Neural cell (in vitro differentiated cells): ENCODE results near the gene NCOA5. TPM values are rescaled to one million over a fixed set of nuclear protein-coding genes. Genes with fewer than 3 reads are reported as not detected.

Experiments used
- H2AFZ ChIP-seq: fragments of 200-600, 300-800 bp; sonication (generic), shearing (Covaris generic); 2 replicates; pipeline ENCODE4 v1.6.0; 2014; ENCODE audit warnings: low read depth, mild to moderate bottlenecking, antibody characterized with exemption, low read length, moderate library complexity
- H3F3A ChIP-seq: fragments of 200-600 bp; shearing (Covaris generic); 2 replicates; pipeline ENCODE4 v1.6.1; 2016; ENCODE audit warnings: mild to moderate bottlenecking, moderate library complexity, mixed read lengths, antibody characterized with exemption, low read length; ENCODE audit not compliant: insufficient read depth, poor library complexity, severe bottlenecking
- H3K27ac ChIP-seq: fragments of 200-600, 300-800 bp; sonication (generic), shearing (Covaris generic); 2 replicates; pipeline ENCODE4 v1.5.1; 2014; ENCODE audit warnings: mild to moderate bottlenecking, low read length, moderate library complexity
- H3K27me3 ChIP-seq: fragments of 300-800, 200-600 bp; sonication (generic), shearing (Covaris generic); 2 replicates; pipeline ENCODE4 v1.6.0; 2014; ENCODE audit warnings: mild to moderate bottlenecking, low read depth, low read length, moderate library complexity; ENCODE audit not compliant: insufficient read depth
- H3K36me3 ChIP-seq: fragments of 300-800, 200-600 bp; sonication (generic), shearing (Covaris generic); 2 replicates; pipeline ENCODE4 v1.5.1; 2014; ENCODE audit warnings: mild to moderate bottlenecking, antibody characterized with exemption, low read length, moderate library complexity; ENCODE audit not compliant: insufficient read depth
- H3K4me2 ChIP-seq: fragments of 300-800, 200-600 bp; sonication (generic), shearing (Covaris generic); 2 replicates; pipeline ENCODE4 v1.6.0; 2014; ENCODE audit warnings: mild to moderate bottlenecking, low read length
- H3K4me3 ChIP-seq: fragments of 300-800, 200-600 bp; sonication (generic), shearing (Covaris generic); 2 replicates; pipeline ENCODE4 v1.5.1; 2014; ENCODE audit warnings: mild to moderate bottlenecking, low read length, moderate library complexity
- H3K79me2 ChIP-seq: fragments of 200-600 bp; shearing (Covaris generic); replicated peaks from 2 replicates; pipeline ENCODE4 v1.6.0; 2014; ENCODE audit warnings: mild to moderate bottlenecking, low read length, moderate library complexity; ENCODE audit not compliant: insufficient read depth
- H3K9ac ChIP-seq: fragments of 300-800, 200-600 bp; sonication (generic), shearing (Covaris generic); 2 replicates; pipeline ENCODE4 v1.6.1; 2016; ENCODE audit warnings: mild to moderate bottlenecking, low read length, mixed read lengths
- H3K9me2 ChIP-seq: fragments of 200-600 bp; shearing (Covaris generic); 2 replicates; pipeline ENCODE4 v1.6.1; 2016; ENCODE audit warnings: mild to moderate bottlenecking, low read length, mixed read lengths; ENCODE audit not compliant: insufficient read depth
- H3K9me3 ChIP-seq: fragments of 200-600, 300-800 bp; sonication (generic), shearing (Covaris generic); 2 replicates; pipeline ENCODE4 v1.6.1; 2016; ENCODE audit warnings: mild to moderate bottlenecking, mixed run types, low read length, moderate library complexity, mixed read lengths
- H4K20me1 ChIP-seq: fragments of 200-600 bp; shearing (Covaris generic); 2 replicates; pipeline ENCODE4 v1.6.1; 2016; ENCODE audit warnings: mild to moderate bottlenecking, mixed run types; ENCODE audit not compliant: insufficient read depth
- CTCF ChIP-seq: fragments of 450-650 bp; IDR thresholded peaks from 2 replicates; pipeline ENCODE4 v1.5.1; 2014; ENCODE audit warnings: antibody characterized with exemption, mild to moderate bottlenecking, moderate library complexity; ENCODE audit not compliant: poor library complexity, severe bottlenecking
- EP300 ChIP-seq: fragments of 450-650 bp; conservative IDR thresholded peaks from 2 replicates; pipeline ENCODE4 v1.6.1; 2014; ENCODE audit warnings: antibody characterized with exemption, mild to moderate bottlenecking, moderate library complexity; ENCODE audit not compliant: poor library complexity, severe bottlenecking
- EZH2 ChIP-seq: fragments of 200-600, 300-800 bp; shearing (Covaris generic), sonication (generic); IDR thresholded peaks from 2 replicates; pipeline ENCODE4 v1.6.1; 2014; ENCODE audit warnings: antibody characterized with exemption, low read length, borderline replicate concordance, mild to moderate bottlenecking; ENCODE audit not compliant: insufficient read depth, poor library complexity, severe bottlenecking
- MXI1 ChIP-seq: fragments of 450-650 bp; conservative IDR thresholded peaks from 2 replicates; pipeline ENCODE4 v1.6.1; 2014; ENCODE audit warnings: antibody characterized with exemption, mild to moderate bottlenecking; ENCODE audit not compliant: poor library complexity, severe bottlenecking
- POLR2AphosphoS5 ChIP-seq: IDR thresholded peaks from 2 replicates; pipeline ENCODE4 v1.6.1; 2012
- RAD21 ChIP-seq: fragments of 450-650 bp; conservative IDR thresholded peaks from 2 replicates; pipeline ENCODE4 v1.6.1; 2014; ENCODE audit warnings: antibody characterized with exemption, mild to moderate bottlenecking, moderate library complexity
- REST ChIP-seq: IDR thresholded peaks from 2 replicates; pipeline ENCODE4 v1.6.1; 2012; ENCODE audit warnings: borderline replicate concordance
- SMC3 ChIP-seq: fragments of 450-650 bp; conservative IDR thresholded peaks from 2 replicates; pipeline ENCODE4 v1.6.1; 2014; ENCODE audit warnings: antibody characterized with exemption, mild to moderate bottlenecking, moderate library complexity; ENCODE audit not compliant: poor library complexity
- TAF1 ChIP-seq: IDR thresholded peaks from 2 replicates; pipeline ENCODE4 v1.6.1; 2012; ENCODE audit warnings: low read depth
- polyA plus RNA-seq: library from polyadenylated mRNA; depleted of rRNA; stranded (reverse); fragments of >200 nt; gene quantifications from 2 replicates; pipeline ENCODE4 v1.2.3, GENCODE V29; 2014

Gene NCOA5
- polyA plus RNA-seq, 1 donor from 2014 or later = 29.9 TPM

- no peak overlapping the region for H2AFZ ChIP-seq
- no peaks in the 10 kb centered on the region for H3F3A ChIP-seq
- H3K9ac ChIP-seq = no peak overlapping the region
- H3K36me3 ChIP-seq = no peaks in the 10 kb centered on the region
- H3K27ac ChIP-seq = no peak overlapping the region
- H3K4me3 ChIP-seq = no peak overlapping the region
- TF ChIP-seq EZH2 (no peak), SMC3 (no peak), RAD21 (no peak)
- H3K27me3 ChIP-seq = peaks cover 8% of the 10 kb centered on the region
- H3K4me2 ChIP-seq = no peak overlapping the region
- no peaks in the 10 kb centered on the region for H3K9me2 ChIP-seq
- H3K9me3 ChIP-seq = no peaks in the 10 kb centered on the region
- H3K79me2 ChIP-seq = no peaks in the 10 kb centered on the region
- H4K20me1 ChIP-seq = no peaks in the 10 kb centered on the region
Observed at GRCh38 chr20:46134716-46135115, 45.0 kb upstream of the NCOA5 start.

GRCh38 chr20:46133886-46134654 is 44.3 kb upstream of the NCOA5 start:
- peaks cover 13% of the 10 kb centered on the region for H3K27me3 ChIP-seq
- no peak overlapping the region for H3K27ac ChIP-seq
- TF ChIP-seq RAD21 = no peak
- no peak for TF ChIP-seq POLR2AphosphoS5
- TF ChIP-seq MXI1 = no peak
- no peak for TF ChIP-seq SMC3
- TF ChIP-seq EZH2 = no peak
- no peak for TF ChIP-seq EP300
- no peak for TF ChIP-seq CTCF
- no peak for TF ChIP-seq TAF1
- no peak for TF ChIP-seq REST
- H3K4me2 ChIP-seq = no peak overlapping the region
- H3K4me3 ChIP-seq = no peak overlapping the region
- H2AFZ ChIP-seq = no peak overlapping the region
- no peaks in the 10 kb centered on the region for H3F3A ChIP-seq
- no peaks in the 10 kb centered on the region for H3K9me3 ChIP-seq
- H3K36me3 ChIP-seq = no peaks in the 10 kb centered on the region
- H3K79me2 ChIP-seq = no peaks in the 10 kb centered on the region
- H4K20me1 ChIP-seq = no peaks in the 10 kb centered on the region
- H3K9ac ChIP-seq = no peak overlapping the region
- no peaks in the 10 kb centered on the region for H3K9me2 ChIP-seq
